H54 (cell line): Measurements from ENCODE around the gene LRRC7.

Experiments
- DNase-seq: peaks from one replicate; pipeline ENCODE4 v3.0.0; 2011; ENCODE audit warnings: low spot score, mixed read lengths; ENCODE audit not compliant: insufficient read length
- FAIRE-seq: peaks from 3 replicates; lab custom pipeline; 2011; peaks lifted over from hg19 to GRCh38; lab: Jason Lieb, UNC
- POLR2A ChIP-seq: IDR thresholded peaks from 2 replicates; pipeline ENCODE4 v1.6.1; 2011; ENCODE audit warnings: low read depth, mild to moderate bottlenecking, low read length

LRRC7 gene

GRCh38 chr1:69569175-69569541 lies 1.4 kb downstream of the LRRC7 start:
- no peak for TF ChIP-seq POLR2A
- no peak for DNase-seq
- FAIRE-seq = no peak

- DNase-seq = no peak
- no peak for FAIRE-seq
- no peak for TF ChIP-seq POLR2A
Measured at GRCh38 chr1:69569576-69570328, 2.0 kb downstream of the LRRC7 start.

GRCh38 chr1:69570356-69570755 lies 2.6 kb downstream of the LRRC7 start:
- FAIRE-seq = no peak

GRCh38 chr1:69572921-69573320 lies 5.2 kb downstream of the LRRC7 start:
- DNase-seq (no peak), FAIRE-seq (no peak)
- no peak for TF ChIP-seq POLR2A

More at GRCh38 chr1:69570356-69570755, 2.6 kb downstream of the LRRC7 start:
- no peak for TF ChIP-seq POLR2A
- no peak for DNase-seq

GRCh38 chr1:69573911-69574310 lies 6.2 kb downstream of the LRRC7 start:
- TF ChIP-seq POLR2A = no peak
- no peak for DNase-seq
- no peak for FAIRE-seq

- no peak for TF ChIP-seq POLR2A
- no peak for DNase-seq
- FAIRE-seq = no peak
Measured at GRCh38 chr1:69585666-69586065, 17.9 kb downstream of the LRRC7 start.

GRCh38 chr1:69587391-69587790 lies 19.7 kb downstream of the LRRC7 start:
- TF ChIP-seq POLR2A = no peak
- DNase-seq (no peak), FAIRE-seq (no peak)

- no peak for DNase-seq
- no peak for TF ChIP-seq POLR2A
- FAIRE-seq = no peak
Measured at GRCh38 chr1:69589799-69590198, 22.1 kb downstream of the LRRC7 start.

GRCh38 chr1:69592341-69592740 lies 24.6 kb downstream of the LRRC7 start:
- DNase-seq = no peak
- no peak for TF ChIP-seq POLR2A
- no peak for FAIRE-seq

- FAIRE-seq = no peak
- TF ChIP-seq POLR2A = no peak
- no peak for DNase-seq
Measured at GRCh38 chr1:69595486-69595885, 27.8 kb downstream of the LRRC7 start.

- no peak for TF ChIP-seq POLR2A
- FAIRE-seq (peak; percentile 78), DNase-seq (no peak)
Measured at GRCh38 chr1:69611316-69611715, 43.6 kb downstream of the LRRC7 start.

- no peak for DNase-seq
- TF ChIP-seq POLR2A = no peak
- FAIRE-seq = no peak
Measured at GRCh38 chr1:69613414-69613813, 45.7 kb downstream of the LRRC7 start.

GRCh38 chr1:69638673-69639072 lies 71.0 kb downstream of the LRRC7 start:
- TF ChIP-seq POLR2A = no peak
- DNase-seq (no peak), FAIRE-seq (no peak)

GRCh38 chr1:69639159-69639558 lies 71.4 kb downstream of the LRRC7 start:
- FAIRE-seq = no peak
- DNase-seq = no peak
- TF ChIP-seq POLR2A = no peak

- DNase-seq = no peak
- no peak for FAIRE-seq
- TF ChIP-seq POLR2A = no peak
Measured at GRCh38 chr1:69643266-69643665, 75.5 kb downstream of the LRRC7 start.

GRCh38 chr1:69645477-69645876 lies 77.8 kb downstream of the LRRC7 start:
- FAIRE-seq = no peak
- DNase-seq = no peak
- TF ChIP-seq POLR2A = no peak
